ENCODE results near the gene UFM1.

The UFM1 gene

DNA sequence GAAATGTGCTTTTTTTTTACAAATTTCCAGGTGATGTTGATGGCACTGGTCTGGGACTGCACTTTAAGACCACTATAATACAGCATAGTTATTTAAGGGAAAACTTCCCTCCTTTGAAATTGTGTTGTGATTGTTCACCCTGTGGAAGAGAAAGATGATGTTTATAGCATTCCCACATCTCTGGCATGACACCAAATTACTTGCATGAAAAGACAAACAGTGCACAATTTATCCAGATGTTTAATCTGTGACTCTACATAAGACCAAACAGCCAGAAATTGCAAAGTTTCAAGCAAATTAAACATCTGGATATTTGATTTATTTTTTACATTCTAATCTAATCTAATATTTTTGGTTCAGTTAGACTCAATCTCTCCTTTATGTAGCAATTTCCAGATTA is 51.6 kb downstream of the UFM1 start:
- DNase-seq, result no peak
- in situ Hi-C loops (cut with MboI; ENCODE audit: low pct_unique_long_range_greater_than_20kb, low sequenced_read_pairs), result no loop called here

DNA sequence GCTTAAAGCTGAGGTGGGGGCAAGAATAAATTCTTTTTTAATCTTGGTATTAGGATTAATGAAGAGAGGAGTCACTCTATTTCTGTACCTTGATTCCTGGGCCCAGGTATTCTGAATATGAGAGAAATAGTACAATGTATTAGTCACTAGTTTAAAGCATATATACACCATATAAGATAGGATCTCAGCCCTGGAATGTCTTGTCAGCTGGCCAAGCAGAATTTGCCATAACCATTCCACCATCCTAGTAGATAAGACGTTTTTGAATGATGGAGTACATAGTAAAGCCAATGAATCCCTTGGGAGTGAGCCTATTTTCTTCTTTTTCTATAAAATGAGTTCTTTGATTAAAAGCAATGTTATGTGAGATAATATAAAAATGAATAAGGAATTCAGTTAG is 55.6 kb downstream of the UFM1 start:
- in situ Hi-C loops (cut with MboI; ENCODE audit: low pct_unique_long_range_greater_than_20kb, low sequenced_read_pairs), result no loop called here
- no peak for DNase-seq

DNA sequence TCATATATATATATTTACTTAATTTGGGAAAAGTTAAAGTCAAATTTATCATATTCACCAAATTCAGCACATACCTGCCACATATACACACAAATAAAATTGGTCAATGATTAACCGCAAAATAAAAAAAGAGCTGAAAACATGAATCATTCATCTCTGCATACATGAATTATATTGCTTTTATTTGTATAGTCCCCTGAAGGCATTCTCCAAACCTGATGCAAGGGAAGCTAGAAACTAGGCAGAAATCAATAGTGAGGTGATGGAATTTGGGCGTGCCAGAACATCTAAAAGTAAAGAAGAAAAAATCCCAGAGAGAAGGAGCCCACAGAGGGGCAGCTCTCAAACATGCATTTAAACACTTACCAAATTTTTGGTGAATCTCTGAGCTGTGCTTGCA is 60.1 kb downstream of the UFM1 start:
- DNase-seq, result no peak
- in situ Hi-C loops (cut with MboI; ENCODE audit: low pct_unique_long_range_greater_than_20kb, low sequenced_read_pairs), result no loop called here

DNA sequence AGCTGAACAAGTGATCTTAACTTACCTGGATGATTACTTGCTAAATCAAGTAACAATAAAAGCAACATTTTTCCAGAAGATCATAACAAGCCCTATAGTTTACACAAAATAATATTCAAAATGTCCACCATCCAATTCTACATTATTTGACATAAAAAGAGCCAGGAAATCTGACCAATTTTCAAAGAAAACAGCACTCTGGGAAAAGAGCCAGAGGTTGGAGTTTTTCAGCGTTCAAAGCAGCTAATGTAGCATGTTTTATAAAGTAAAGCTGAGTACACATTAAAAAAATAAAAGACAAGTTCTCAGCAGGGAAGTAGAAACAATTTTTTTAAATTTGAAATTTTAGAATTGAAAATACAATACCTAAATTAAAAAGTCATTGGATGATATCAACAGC is 62.6 kb downstream of the UFM1 start:
- DNase-seq, result no peak
- in situ Hi-C loops (cut with MboI; ENCODE audit: low pct_unique_long_range_greater_than_20kb, low sequenced_read_pairs), result no loop called here
